NCI-H82 (cell line): Measurements from ENCODE around the gene KCNS1.
A peak's percentile ranks its signal among the peaks of the same experiment; 100 is the strongest.
"Not testable (repeated sequence)": the region's sequence is repeated elsewhere in the genome, so short reads cannot be mapped to it uniquely, and the experiment has no call there.

ENCODE experiments used
- DNase-seq: peaks from one replicate; lab custom pipeline; 2025; lab: John Stamatoyannopoulos, UW

KCNS1 gene

DNA sequence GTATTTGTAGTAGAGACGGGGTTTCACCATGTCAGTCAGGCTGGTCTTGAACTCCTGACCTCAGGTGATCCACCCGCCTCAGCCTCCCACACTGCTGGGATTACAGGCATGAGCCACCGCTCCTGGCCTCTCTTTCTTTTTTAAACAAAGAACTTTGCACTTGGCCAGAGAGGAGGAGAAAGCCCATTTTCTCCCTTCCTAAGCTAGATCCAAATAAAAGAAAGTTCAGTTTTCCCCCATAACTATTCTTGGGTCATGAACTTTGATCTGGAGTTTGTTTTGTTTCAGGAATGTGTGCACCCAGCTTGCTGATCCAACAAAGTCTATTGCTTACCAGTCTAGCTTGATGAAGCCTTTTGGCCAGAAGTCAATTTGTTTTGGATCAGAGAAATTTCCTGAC lies 23.4 kb downstream of the KCNS1 start:
- DNase-seq: no peak

DNA sequence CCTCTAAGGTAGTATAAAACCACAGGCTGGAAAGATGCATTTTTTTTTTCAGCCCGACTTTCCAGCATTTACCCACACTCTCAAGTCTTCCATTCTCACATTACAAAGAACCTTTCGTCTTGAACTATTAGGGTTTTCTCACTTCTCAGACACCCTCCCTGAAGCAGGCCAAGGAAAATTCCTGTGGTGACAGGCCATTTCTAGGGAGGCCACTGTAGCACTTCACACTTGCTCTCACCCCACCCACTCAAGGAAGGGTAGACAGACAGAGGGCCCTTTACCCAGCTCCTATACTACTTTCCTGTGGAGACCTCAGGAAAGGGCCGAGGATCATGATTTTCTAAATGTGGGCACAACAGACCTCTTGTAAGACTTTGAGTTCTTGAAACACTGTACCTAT lies 27.7 kb downstream of the KCNS1 start:
- DNase-seq: no peak

DNA sequence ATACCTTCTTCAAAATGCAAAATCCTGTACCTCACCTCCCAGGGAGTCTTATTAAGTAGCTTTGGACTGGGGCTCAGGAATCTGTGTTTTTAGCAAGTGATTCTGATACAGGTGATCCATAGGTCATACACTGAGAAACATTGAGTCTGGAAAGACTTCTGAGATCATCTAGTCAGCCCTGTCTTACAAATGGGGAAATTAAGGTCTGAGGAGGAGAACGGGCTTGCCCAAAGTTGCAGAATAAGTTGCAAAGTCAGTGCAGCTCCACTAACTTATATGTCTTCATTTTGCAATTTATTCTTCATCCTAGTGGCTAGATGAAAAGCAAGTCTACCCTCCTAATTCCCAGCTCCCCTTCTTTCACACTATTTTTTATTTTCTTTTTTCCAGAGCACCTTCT lies 28.9 kb downstream of the KCNS1 start:
- DNase-seq: no peak

DNA sequence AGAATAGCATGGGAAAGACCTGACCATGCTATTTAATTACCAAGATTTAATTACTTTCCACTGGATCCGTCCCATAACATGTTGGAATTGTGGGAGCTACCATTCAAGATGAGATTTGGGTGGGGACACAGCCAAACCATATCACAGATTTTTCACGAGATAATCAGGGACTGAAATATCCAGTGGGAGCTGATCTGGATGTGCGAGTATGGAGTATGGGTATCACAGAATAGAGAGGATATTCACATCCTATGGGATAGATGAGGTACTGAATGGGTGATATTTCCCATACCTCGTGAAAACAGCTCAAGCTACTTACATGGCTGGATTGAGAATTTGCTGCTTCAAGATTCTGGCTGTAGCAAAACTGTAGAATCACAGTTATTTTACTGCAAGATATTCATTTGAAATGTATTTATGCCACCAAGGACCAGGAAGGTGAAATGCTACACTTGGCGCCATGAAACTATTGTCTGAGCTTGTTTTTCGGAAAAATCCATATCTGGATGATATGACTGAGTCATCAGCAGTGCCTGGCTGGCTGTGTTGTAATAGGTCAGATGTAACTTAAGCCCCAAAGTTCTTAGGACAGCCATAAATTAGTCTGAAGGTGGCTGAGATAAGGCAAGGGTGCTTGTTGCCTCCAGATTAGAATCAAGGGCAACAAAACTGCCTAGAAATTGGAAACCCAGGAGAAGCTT lies 29.8 kb downstream of the KCNS1 start:
- no peak for DNase-seq

DNA sequence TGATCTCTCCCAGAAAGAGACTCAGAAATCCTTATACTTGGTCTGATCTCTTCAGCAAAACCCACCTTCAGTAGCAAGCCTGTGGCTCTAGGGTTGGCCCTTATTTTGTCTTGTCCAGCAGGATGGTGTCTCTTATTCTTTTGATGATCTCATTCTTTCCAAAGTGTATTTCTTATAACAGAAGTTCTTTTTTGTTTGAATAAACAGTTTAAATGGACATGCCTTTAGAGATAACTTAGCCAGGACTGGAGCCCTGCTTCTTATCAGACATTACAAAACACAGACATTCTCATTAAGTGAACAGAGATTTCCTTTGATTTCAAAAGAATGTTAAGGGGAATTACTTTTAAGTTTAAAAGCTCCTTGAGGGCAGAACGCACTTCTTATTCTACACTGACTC lies 31.7 kb downstream of the KCNS1 start:
- DNase-seq: no peak

DNA sequence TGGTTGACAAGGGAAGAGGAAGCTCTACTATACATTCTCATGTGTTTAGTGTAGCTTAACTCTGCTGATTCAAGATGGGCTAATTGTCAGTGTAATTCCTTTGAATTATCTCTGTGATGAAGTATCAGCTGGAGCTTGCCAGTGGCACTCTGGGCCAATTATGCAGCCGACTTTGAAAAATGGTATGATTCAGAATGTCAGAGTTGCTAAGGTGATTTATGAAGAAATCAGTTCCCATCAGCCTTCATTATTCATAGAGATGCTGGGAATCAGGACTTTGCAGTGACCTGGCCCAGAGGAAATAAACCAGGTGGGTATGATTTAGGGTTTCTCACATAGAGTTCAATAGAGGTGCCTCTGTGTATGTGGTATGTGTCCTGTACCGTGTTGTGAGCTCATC lies 33.4 kb downstream of the KCNS1 start:
- no peak for DNase-seq

DNA sequence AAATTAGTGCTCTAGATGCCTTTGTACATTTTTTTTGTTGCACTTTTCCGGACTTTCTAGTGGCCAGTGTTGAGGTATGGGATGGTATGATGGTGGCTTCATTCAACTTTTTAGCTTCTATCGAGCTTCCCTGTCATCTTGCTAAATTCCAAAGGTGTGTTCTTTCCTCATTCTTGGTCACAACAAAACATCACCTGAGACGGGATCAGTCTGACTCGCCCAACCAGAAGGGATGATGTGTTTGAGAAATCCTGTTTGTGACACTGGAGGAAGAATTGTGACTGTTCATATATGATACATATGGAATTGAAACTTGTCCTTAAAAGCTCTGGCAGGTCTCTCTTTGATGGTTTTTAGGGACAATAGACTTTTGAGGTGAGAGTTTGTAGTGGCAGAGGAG lies 33.8 kb downstream of the KCNS1 start:
- no peak for DNase-seq

DNA sequence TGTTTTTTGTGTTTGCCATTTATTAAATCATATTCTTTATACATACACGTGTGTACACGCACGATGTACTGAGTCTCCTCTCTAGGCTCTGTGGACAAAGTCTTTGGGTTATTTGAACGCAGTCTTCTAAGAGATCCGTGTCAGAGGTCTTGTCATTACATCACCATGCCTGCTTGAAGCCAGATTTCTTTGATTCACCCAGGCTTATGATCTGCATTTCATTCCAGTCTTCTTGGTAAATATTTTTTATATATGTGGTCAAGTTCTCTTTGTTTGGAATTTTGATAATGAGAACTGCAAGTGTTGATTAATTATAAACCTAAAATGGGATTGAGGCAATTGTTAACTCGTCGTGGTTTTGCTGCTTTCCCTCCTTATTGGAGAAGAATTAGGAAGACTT lies 34.6 kb downstream of the KCNS1 start:
- DNase-seq: no peak

DNA sequence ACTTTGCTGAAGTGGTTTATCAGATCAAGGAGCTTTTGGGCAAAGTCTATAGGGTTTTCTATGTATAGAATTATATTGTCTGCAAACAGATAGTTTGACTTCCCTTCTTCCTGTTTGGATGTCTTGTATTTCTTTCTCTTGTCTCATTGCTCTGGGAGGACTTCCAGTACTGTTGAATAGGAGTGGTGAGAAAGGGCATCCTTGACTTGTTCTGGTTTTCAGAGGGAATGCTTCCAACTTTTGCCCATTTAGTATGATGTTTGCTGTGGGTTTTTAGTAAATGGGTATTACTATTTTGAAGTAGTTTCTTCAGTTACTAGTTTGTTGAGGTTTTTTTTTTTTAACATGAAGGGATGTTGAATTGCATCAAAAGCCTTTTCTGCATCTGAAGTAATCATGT lies 36.1 kb downstream of the KCNS1 start:
- DNase-seq: no peak

DNA sequence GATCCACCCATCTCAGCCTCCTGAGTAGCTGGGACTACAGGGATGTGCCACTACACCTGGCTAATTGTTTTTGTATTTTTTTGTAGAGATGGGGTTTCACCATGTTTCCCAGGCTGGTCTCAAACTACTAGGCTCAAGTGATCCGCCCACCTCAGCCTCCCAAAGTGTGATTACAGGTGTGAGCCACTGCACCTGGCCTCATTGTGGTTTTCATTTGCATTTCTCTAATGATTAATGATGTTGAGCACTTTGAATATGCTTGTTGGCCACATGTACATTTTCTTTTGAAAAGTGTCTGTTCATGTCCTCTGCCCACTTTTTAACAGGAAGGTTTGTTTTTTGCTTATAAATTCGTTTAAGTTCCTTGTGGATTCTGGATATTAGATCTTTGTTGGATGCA lies 37.8 kb downstream of the KCNS1 start:
- DNase-seq: not testable (repeated sequence)

DNA sequence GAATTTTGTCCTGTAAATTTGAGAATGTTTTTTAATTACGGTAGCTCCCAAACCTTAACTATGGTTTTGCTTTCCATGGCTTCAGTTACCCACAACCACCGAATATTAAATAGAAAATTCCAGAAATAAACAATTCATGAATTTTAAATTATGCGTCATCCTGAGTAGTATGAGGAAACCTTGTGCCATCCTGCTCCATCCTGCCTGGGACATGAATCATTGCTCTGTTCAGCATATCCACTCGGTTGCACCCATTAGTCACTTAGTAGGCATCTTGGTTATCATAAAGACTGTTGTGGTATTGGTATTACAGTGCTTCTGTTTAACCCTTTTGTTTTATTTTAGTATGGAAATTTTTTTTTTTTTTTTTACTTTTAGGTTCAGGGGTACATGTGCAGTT lies 39.7 kb downstream of the KCNS1 start:
- no peak for DNase-seq

DNA sequence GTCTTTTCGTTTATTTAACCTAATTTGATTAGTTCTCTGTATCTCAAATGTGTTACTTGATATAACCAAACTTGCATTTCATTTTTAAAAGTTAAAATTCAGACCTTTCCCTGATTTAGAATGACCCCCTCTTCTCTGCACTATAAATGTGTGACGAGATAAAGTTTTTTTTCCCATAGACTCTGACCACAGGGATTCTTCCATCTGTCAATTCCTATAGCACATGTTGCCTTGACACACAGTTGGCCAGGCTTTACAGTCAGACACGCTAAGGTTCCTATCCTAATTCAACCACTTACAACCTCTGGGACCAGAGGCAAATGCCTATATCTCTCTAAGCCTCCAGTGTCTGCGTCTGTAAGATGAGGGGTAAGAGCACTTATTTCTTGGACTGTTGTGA lies 40.6 kb downstream of the KCNS1 start:
- DNase-seq: peak; percentile 52

DNA sequence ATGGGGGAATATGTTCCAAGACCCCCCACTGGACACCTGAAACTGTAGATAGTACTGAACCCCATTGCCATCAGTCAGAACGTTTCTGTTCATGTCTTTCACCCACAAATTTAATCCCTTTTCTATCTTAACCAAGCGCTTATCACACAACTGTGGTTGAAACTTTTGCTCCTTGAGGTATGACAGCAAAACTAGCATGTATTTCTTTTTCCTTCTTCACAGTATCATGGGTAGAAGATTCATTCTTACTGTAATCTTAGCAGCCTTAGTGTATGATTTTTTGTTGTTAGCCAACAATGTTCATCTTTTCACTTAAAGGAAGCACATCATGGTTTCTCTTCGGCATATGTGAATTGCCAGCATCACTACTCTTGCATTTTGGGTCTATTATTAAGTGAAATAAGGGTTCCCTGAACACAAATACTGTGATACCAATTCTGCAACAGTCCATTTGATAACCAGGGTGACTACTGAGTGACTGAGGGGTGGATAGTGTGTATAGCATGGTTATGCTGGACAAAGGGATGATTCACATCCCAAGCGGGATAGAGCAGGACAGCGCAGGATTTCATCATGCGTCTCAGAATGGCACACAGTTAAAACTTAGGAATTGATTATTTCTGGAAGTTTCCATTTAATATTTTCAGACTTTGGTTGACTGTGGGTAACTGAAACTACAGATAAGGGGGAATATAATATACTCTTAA lies 41.8 kb downstream of the KCNS1 start:
- DNase-seq: no peak

DNA sequence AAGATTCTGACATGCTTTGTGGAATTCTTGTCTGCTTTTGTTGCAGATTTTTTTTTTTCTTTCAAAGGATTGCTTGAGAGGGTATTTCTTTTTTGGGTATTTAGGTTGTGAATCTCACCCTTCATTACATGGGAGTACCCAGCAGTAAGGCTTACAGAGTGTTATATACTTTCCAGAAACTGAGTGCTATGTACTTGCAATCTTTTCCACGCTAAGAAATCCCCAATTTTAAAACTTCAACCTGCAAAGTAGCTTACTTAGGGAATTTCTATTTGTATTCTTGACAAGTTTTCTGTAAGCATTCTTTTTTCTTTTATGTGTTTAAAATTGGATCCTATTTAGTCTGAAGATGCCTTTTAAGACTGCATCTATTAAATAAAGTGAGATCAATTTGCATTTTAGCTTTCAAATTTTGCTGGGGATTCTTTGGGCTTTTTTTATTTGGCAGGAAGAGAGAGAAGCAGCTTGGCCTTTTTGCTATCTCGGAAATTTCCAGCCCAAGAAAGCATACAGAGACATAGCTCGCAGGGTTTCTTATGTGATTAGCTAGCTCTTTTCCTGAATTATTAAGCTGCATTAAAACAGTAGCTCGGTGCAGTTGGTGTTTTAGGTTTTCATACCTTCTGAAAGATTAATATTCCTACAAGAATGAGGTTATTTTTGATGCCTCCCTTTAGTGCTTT lies 42.6 kb downstream of the KCNS1 start:
- DNase-seq: no peak

DNA sequence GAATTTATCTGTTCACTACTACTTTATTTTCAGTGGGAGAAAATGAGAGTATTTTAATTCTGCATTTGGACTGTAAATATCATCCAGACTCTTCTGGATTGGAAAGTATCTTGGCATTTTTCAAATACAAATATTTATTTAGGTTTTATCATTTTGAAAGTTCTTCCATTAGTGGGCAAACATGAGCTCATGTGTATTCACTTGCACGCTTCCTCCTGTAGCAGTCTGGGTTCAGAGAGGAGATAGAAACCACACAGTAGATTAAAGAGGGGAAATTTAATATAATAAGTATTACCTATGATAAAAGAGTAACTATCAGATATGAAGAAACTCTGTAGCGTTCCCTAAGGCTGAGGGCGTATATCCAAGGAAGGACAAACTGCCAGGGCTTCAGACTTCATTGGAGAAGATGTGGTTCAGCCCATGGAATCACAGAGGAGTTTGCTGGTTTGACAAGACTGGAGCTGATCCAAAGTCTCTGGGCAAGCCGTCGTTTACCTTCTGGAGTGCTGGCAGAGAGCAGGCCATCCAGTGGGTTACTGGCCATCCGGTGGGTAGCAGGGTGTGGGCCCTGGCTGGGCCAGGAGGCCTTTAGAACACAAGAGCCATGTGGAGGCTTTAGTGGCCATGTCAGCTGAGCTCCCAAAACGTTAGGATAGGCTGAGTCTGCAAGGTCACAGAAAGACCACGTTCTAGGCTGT lies 44.3 kb downstream of the KCNS1 start:
- DNase-seq: no peak

DNA sequence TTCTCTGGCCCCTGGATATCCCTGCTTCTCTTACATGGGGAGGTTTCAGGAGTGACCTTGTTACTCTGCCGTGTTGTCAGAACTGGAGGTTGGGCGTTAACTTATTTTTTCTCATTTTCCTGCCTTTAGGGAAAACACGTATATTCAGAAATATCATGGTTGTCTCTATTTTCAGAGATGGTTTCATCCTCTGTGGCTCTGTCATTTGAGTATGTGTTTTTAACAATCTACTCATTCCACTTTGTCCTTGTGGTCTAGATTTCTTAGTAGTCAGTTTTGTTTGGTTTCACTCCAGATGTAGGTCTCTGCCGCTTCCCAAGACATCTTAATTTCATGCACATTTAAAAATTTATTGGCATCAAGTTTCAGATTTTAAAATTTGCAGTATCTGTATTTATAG lies 45.9 kb downstream of the KCNS1 start:
- no peak for DNase-seq

DNA sequence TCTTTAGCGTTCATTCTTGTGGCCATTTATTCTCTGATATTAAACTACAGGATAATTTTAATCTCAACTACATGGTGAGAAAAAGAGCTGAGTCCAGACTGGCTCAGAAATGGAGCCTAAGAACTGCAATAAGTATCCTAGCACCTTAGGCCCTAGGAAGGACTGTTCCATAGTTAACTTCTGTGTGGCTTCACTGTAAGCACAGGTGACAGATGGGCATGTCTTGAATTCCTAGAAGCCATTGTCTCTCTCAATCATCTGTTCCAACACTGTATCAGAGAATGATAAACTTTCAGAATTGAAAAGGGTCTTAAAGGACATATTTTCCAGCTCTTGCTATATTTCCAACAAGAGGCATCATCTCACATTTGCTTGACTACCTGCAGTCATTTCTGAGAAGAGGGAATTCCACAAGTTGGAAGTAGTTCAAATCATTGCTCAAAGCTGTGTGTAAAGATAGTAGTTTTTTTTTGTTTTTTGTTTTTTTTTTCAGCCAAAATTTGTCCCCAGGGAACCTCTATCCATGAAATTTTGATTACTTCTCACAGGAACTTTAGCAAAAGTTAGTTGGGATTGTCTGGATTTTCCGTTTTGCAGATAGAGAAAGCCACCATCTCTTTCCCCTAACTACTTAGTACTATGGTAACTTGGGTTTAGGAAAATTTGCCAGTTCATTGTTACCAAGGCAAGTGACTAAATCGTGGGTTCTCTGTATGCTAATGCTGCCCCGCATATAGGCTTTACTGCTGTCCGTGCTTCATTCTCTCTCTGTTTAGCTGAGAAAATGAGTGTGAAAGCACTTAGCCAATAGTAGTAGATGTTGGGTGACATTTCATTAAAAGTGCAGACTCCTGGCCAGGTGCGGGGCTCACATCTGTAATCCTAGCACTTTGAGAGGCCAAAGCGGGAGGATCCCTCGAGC lies 47.2 kb downstream of the KCNS1 start:
- DNase-seq: no peak

DNA sequence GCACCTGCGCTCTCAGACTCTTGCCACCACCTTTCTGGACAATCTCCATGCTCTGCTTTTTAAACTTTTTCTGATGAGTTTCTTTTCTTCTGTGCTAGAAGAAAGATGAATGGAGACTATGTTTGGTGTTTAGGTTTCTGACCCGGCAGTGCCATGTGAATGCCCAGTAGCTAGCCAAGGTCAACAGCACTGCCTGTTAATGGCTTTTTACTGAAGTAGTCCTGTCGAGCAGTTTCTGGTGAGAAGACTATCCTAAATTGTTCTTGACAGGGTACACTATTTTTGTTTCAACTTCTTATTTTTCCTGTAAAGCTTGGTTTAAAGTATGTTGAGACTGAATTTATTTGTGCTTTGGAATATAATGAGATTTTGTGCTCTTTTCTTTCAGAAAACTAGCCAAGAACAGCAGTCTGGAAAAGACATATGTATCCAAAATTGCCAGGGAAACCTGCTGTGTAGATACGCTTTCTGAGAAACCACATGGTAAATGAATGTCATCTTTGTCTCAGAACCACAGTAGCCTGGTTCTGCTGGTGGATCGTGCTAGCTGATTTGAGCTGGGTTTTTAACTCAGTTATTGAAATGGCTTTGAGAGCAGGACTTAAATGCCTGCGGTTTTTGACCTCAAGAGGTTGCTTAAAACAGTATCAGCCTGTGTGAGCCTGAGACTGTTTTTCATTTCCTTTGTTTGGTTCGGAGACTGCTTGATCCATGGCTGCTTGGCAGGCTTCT lies 48.1 kb downstream of the KCNS1 start:
- DNase-seq: no peak

DNA sequence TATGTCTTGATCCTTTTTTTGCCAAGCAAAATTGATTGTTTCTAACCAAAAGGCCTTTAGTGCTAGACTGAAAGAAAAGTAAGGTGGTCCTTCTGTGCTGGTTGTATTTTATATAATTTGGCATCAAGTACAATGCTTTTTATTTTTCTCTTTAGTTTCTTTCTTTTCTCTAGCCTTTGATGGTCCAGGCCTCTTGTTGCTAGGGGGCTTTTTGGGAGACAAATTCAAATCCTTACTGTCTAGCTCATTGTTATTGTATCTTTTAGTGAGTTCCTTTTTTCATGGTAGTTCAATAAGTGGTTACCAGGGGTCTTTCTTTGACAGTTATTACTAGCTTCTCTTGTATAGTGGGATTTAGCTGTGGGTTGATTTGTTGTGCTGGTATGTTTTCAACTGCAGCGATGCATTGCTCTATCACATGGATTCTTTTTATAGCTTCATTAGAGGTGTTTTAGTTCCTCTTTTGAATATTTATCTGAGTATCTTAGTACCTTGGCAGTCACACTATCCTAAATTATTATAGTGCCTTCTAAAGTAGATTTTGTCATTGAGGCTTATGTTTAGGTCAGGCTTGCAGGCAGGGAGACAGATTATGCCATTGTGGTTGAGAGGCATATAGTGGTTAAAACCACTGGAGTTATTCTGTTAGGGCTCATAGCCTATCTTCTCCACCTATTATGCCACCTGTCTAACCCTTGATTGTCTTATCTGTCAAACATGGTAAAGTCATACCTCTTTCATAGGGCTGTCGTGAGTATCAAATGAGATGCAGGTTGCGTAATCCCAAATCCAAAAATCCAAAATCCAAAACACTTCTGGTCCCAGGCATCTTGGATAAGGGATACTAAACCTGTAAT lies 49.5 kb downstream of the KCNS1 start:
- DNase-seq: no peak

DNA sequence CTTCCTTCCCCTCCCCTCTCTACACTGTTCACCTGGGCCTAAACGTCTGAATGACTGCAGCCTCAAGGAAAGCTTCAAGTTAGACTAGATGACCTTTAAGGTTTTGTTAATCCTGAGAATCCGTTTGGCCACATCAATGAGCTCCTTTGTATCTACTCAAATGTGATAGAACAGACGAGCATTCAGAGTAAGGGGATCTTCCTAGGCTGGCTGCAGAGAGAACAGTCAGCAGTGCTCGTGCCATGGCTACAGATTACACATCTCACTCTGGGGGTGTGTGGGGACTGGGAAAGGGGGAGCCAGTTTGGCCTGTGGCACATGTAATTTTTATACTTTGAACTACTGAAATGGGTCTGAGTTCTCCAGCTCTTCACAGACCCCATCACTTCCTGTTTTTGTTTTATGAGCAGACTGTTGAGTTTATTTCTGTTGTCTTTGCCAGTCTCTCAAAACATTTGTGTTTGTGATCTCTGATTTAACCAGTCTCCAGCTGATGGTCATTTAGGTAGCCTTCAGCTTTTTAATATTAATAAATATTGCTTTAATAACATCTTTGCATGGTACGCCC lies 50.9 kb downstream of the KCNS1 start:
- no peak for DNase-seq
